Islet precursor cell (in vitro differentiated cells): ENCODE measurements around the gene PAX7.
A peak's percentile ranks its signal among the peaks of the same experiment; 100 is the strongest.
"Not testable (repeated sequence)": the region's sequence is repeated elsewhere in the genome, so short reads cannot be mapped to it uniquely, and the experiment has no call there.

Experiments used
- DNase-seq: peaks from one replicate; pipeline ENCODE4 v3.0.0-alpha.2; 2018

The PAX7 gene

GRCh38 chr1:18666317-18666920 is 35.8 kb downstream of the PAX7 start:
- DNase-seq = no peak

GRCh38 chr1:18667333-18667732 is 36.7 kb downstream of the PAX7 start:
- DNase-seq = no peak

DNA sequence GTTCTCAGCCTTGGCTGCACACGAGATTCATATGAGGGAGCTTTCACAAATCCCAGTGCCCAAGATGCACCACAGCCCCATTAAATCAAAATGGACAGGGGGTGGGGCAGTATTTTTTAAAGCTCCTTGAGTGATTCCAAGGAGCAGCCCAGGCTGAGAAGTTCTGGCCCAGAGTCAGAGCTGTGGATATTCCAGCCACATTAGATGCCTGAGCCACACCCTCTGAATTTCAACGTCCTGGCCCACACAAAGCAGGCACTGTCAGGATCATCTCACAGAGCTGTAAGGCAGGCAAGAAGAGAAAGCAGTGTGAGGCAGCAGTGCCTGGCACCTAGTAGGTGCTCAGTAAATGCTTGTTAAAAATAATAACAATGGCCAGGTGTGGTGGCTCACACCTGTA is 37.4 kb downstream of the PAX7 start:
- no peak for DNase-seq

DNA sequence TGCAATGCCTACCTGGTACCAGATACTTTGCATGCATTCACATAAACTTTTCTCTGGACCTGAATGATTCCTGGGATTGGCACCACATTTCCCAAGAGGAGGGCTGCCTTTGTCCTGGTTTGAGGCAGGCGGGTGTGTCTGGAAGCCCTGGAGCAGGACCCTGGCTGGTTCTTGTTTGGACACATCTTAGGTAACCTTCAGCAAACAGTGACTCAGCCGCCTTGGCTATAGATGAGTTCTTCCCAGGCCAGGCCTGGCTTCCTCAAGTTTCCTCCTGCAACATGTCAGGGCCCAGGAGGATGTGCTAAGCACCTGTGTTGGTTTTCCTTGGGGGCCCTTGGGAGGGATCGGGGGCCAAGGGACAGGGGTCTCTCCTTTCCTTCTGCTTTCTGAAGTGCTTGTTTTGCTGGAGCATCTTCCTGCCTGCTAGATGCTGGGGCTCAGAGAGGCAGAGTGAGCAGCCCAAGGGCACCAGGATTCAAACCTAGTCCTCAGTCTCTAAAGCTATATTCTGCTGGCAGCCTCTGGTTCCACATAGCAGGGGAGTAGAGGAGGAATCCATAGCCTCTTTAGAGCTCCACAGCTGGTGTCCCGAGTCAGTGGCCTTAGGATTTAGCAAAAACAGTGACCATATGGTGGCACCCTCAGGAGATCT is 38.2 kb downstream of the PAX7 start:
- peak; percentile 73 for DNase-seq

GRCh38 chr1:18670121-18670867 is 39.6 kb downstream of the PAX7 start:
- no peak for DNase-seq

DNA sequence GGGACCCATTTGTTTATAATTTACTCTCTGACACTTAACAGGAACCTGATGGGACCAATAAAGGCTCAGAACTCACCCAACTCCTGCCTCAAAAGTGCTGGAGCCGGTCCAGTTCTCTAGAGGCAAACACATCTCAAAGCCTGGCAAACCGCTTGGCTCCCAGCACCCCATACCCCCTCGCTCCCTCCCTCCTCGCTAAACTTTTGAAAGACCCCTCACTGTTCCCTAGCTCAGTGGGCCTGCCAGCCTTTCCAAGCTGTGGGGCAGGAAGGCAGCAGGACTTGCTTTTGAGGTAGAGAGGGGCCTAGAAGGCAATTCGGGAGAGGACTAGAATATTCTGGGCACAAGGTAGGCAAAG is 40.2 kb downstream of the PAX7 start:
- DNase-seq = no peak

DNA sequence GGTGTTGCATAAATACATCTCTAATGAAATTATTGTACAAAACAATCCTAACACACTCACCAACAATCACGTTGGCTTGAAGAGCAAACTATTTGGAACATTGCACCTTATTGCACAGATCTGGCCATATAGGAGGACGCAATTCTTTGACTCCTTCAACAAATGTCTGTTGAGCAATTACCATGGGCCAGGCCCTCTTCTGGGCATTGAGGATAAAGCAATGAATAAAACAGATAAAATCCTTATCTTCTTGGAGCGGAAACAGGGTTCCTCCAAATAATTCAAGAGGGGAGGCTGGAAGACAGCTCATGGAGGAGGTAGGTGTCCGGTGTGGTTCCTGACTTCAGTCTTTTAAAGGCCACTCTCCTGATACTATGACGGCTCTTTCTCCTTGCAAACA is 43.3 kb downstream of the PAX7 start:
- DNase-seq = no peak

DNA sequence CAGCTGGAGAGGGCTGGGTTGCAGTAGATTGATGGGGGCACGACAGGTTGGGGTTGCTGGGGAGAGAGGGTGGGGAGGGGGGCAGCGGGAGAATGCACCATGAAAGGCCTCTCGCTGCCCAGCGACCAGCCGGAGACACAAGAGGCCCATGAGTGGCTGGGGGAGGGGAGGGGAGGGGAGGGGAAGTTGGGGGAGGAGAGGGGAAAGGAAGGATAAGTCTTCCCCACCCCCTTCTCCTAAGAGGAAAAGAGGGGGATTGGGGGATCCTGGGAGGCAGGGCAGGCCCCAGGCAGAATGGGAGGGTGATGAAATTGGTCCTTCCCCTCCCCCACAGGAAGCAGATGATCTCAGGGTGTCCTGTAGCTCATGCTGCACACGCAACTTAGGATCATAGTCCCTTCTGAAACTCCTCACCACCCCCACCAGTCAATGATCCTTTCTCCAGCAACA is 45.7 kb downstream of the PAX7 start:
- DNase-seq = no peak

GRCh38 chr1:18681423-18681835 is 50.8 kb downstream of the PAX7 start:
- DNase-seq = no peak

GRCh38 chr1:18682375-18682774 is 51.7 kb downstream of the PAX7 start:
- DNase-seq = no peak

DNA sequence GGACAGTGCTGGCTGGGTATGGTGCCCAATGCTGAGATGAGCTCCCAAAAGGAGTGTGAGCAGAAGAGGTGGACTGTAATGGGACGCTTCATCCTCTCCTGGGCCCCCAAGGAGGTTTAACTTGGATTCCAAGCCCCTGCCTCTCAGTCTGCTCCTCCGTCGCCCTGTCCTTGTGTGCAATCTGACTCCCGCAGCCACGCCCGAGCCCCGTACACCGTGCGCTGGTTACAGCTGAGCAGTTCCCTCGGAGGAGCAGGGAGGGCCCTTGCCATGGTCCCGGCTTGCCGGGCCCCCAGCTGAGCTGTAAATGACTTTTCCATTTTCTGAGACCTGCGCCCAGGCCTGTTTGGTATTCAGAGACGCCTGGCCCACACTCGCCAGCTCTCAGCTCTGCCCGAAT is 53.7 kb downstream of the PAX7 start:
- no peak for DNase-seq

DNA sequence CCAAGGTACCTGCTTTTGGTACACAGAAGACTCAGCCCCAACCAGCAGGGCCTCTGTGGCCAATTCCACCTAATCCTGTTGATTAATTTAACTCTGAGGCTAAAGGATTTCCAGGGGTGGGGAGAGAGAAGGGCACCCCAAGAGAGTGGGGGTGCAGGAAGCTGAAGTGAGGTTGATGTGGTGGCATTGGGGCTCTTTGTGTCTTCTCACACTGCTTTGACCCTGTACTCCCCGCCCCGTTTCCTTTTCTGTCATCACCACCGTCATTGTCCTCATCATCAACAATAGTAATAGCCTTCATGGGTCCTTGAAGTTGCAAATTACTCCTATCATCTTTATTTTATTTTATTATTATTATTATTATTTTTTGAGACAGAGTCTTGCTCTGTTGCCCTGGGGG is 55.9 kb downstream of the PAX7 start:
- DNase-seq = no peak

GRCh38 chr1:18687273-18687672 is 56.6 kb downstream of the PAX7 start:
- no peak for DNase-seq

DNA sequence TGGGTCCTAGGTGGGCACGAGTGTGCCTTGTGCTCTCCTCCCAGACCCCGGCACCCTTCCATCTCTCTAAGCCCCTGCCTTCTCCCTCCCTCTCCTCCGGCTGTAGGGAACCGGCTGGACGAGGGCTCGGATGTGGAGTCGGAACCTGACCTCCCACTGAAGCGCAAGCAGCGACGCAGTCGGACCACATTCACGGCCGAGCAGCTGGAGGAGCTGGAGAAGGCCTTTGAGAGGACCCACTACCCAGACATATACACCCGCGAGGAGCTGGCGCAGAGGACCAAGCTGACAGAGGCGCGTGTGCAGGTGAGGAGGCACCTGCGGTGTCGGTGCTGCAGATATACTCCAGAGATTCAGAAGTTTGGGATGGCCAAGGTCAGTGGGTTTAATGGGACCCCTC is 61.0 kb downstream of the PAX7 start:
- no peak for DNase-seq

GRCh38 chr1:18693256-18694098 is 62.8 kb downstream of the PAX7 start:
- DNase-seq = peak; percentile 97

DNA sequence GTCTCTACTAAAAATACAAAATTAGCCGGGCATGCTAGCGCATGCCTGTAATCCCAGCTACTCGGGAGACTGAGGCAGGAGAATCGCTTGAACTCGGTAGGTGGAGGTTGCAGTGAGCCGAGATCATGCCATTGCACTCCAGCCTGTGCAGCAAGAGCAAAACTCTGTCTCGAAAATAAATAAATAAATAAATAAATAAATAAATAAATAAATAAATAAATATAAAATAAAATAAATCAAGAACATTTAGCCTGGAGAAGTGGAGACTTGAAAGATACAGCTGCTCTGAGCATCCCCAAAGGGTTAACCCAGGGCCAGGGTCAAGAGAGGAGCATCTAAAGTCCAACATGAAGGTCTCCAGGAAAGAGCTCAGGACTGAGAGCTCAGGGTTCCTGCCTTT is 63.6 kb downstream of the PAX7 start:
- DNase-seq = not testable (repeated sequence)

GRCh38 chr1:18697541-18697940 is 66.9 kb downstream of the PAX7 start:
- DNase-seq = no peak

DNA sequence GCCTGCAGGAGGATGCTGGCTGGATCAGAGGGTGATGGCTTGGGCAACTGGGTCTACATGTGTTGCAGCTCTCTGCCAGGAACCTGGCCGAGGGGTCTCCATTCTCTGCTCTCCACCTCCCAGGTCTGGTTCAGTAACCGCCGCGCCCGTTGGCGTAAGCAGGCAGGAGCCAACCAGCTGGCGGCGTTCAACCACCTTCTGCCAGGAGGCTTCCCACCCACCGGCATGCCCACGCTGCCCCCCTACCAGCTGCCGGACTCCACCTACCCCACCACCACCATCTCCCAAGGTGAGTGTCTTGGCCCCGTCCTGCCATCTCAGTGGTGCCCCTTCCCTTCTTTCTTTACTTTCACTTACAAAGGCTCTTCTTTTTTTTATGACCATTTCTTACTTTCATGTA is 69.9 kb downstream of the PAX7 start:
- no peak for DNase-seq

DNA sequence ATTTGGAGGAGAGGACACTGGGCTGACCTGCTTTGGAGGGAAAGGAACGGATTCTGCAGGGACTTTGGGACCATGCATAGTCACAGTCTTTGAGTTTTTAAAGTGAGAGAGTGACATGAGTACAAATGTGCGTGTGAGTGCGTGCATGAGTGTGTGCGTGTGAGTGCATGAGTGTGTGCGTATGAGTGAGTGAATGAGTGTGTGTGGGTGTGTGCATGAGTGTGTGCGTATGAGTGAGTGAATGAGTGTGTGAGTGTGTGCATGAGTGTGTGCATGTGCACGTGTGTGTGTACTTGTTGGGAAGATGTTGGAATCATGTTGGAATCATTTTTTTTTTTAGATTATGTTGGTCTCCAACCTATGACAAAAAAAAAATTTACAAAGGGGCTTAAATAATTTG is 70.5 kb downstream of the PAX7 start:
- no peak for DNase-seq

DNA sequence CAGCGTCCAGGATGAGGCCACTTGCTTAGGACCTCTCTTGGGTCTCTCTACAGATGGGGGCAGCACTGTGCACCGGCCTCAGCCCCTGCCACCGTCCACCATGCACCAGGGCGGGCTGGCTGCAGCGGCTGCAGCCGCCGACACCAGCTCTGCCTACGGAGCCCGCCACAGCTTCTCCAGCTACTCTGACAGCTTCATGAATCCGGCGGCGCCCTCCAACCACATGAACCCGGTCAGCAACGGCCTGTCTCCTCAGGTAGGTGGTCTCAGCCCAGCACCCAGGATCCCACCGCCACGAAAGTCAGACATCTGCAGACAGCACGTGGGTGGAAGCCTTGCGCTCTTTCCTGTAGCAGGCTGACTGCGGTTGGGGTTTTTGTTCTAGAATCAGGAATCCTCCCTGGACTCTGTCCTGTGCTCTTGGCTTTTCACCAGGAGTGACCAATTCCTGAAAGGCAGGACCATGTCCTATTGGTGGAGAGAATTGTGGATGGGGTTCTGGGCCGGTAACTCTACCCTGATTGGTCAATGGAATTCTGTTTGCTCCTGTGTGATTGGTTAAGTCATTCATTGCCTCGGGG is 72.5 kb downstream of the PAX7 start:
- peak; percentile 71 for DNase-seq

GRCh38 chr1:18705811-18706210 is 75.2 kb downstream of the PAX7 start:
- no peak for DNase-seq

DNA sequence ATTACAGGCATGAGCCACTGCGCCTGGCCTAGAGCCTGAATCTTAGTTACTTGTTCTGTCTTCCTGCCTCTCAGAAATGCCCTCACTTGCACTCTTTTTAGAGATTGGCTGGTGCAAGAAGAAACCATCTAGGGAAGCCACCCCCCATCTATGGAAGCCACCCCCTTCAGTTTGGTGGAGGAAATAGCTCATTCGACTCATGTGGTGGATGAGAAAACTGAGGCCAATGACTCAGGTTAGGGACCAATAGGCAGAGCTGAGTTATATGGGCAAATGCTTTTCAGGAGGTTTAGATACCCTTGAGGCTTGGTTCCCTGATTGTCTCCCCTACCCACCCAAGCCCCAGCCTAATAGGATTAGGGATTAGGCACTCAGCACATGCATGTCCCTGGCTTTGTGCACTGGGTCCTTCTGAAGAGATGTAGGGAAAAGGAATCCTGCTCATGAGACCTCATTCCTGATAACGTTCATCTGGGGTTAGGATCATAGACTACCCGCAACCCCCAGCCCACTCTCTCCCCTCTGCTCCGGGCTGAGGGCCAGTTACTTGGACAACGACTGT is 77.1 kb downstream of the PAX7 start:
- DNase-seq = no peak

GRCh38 chr1:18710002-18710401 is 79.4 kb downstream of the PAX7 start:
- DNase-seq = no peak
